Measurements from ENCODE around the gene HEG1. TPM values are rescaled to one million over a fixed set of nuclear protein-coding genes. Genes with fewer than 3 reads are reported as not detected.
A peak's percentile ranks its signal among the peaks of the same experiment; 100 is the strongest.

HEG1 gene
- total RNA-seq, 2 experiments from 2014 or later: 58.6 to 61.7 TPM

DNA sequence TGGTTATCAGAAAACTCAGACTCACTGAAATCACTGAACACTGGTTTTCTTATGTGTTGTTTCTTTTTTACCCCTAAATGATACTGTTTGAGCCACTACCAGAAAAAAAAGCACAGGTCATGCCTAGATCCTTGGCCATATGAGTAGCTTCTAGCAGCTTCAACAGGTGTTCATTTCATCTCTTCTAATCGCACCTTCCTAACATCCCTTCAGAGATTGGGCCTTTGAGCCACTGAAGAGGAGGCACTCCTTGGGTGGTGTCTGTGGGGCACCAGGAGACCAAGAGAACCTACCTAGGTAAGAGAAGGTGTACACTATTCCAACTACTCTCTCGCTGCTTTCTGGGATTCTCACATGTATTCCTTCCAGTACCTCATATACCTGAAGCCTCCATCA is 2.5 kb downstream of the HEG1 start:
- ATAC-seq (no peak), DNase-seq (no peak)
- Mint-ChIP-seq H3K4me1 (ENCODE audit: low read depth) (peaks cover 76% of the 10 kb centered on the region), H3K27me3 (ENCODE audit: low read depth) (peaks cover 2% of the 10 kb centered on the region), H3K9me3 (ENCODE audit: insufficient read depth) (no peaks in the 10 kb centered on the region), H3K27ac (peak overlapping the region; percentile 84), H3K4me3 (peak overlapping the region; percentile 92), H3K36me3 (ENCODE audit: low read depth) (peaks cover 42% of the 10 kb centered on the region)
- ChIA-PET POLR2A (interaction anchor here (0.6 to 2.2 kb wide), 4 partner anchors 29 to 272 kb away, joined by 3 to 7 read pairs (median 4); no protein-coding TSS in a partner anchor), CTCF (interaction anchor here (1.1 to 3.1 kb wide), 8 partner anchors 11 to 323 kb away, joined by 3 to 16 read pairs (median 4); no protein-coding TSS in a partner anchor)

DNA sequence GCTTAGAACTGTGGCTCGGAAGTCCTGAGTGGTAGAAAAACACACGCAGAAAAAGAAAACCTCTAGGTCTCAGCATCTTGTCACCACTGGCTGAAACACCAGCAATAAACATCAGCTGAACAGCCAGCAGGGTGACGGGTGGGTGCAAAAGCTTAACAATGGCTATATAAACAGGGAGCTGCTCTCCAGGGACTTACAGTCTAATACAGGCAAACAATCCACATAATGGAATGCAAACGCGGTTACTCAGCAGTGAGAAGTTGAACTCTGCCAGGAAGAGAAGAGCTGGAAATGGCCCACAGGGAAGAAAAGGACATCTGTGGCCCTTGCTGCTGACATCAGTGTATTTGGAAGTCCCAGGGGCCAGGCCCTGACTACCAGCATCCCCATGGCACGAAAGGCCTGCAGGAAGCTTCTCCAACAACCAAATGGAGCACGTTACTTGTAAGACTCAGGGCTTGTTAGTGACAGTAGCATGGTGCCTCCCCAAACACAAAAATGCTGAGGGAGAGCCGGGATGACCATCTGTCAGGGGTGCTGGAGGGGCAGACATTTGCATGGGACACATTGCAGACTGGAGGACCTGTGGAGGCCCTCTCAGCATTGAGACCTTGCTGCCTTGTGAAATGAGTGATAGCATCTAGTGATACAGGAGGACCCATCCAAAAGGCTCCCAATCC is 3.0 kb downstream of the HEG1 start:
- peak overlapping the region; percentile 84 for H3K27ac Mint-ChIP-seq
- no peak for DNase-seq
- ATAC-seq: no peak
- peaks cover 74% of the 10 kb centered on the region for H3K4me1 Mint-ChIP-seq (ENCODE audit: low read depth)
- ChIA-PET POLR2A (interaction anchor here (0.6 to 2.2 kb wide), 5 partner anchors 28 to 272 kb away, joined by 3 to 7 read pairs (median 4); no protein-coding TSS in a partner anchor), CTCF (interaction anchor here (0.9 to 3.1 kb wide), 12 partner anchors 12 to 149 kb away, joined by 3 to 16 read pairs (median 4); no protein-coding TSS in a partner anchor)
- H3K36me3 Mint-ChIP-seq (ENCODE audit: low read depth): peaks cover 46% of the 10 kb centered on the region
- H3K9me3 Mint-ChIP-seq (ENCODE audit: insufficient read depth): no peaks in the 10 kb centered on the region
- H3K27me3 Mint-ChIP-seq (ENCODE audit: low read depth): peaks cover under 1% of the 10 kb centered on the region
- H3K4me3 Mint-ChIP-seq: peak overlapping the region; percentile 92

DNA sequence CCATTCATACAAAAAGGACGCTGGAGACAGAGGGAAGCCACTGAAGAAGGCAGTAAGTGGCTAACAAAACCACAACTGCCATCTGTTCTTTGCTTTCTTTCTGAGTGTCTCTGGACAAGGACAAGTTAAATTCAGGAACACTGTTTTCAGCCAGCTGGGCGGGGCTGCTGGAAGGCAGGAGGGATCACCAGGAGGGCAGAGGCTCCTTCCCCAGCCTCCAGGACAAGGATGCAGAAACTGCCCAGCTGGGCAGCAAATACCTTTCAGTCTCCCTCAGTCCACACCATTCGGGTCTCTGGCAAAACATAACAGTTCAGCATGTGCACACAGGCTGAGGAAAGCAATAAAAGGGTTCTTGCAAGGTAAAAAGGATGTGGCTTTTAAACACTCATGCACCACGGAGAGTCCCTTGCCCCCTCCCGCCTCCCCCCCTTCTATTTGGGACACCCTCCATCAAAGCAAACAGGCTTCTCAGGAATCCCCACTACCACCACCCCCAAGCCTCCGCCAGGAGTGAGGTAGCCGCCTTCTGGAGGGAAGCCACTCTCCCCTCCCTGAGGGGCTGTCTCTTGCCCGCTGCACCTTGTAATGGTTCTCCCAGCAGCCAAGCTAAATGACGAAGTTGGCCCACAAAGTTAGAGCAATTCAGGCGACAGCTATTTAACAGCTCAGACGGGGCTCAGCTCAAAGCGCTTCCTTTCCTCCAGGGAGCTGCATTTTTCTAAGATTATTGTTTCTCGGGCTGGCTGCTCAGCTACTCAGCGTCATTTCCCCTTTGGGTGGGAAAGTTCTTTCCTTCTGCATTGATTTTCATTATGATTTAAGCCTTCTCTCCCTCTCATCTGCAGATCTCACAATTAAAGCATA is 3.8 kb downstream of the HEG1 start:
- peaks cover 74% of the 10 kb centered on the region for H3K4me1 Mint-ChIP-seq (ENCODE audit: low read depth)
- H3K4me3 Mint-ChIP-seq: peak overlapping the region; percentile 92
- H3K27ac Mint-ChIP-seq: peak overlapping the region; percentile 84
- DNase-seq (peak; percentile 76), ATAC-seq (peak; percentile 48)
- ChIA-PET CTCF (interaction anchor here (0.9 to 3.1 kb wide), 11 partner anchors 12 to 150 kb away, joined by 3 to 16 read pairs (median 5); no protein-coding TSS in a partner anchor), POLR2A (interaction anchor here (1.2 to 2.2 kb wide), 4 partner anchors 27 to 74 kb away, joined by 3 to 7 read pairs (median 5); no protein-coding TSS in a partner anchor)
- H3K27me3 Mint-ChIP-seq (ENCODE audit: low read depth): no peaks in the 10 kb centered on the region
- no peaks in the 10 kb centered on the region for H3K9me3 Mint-ChIP-seq (ENCODE audit: insufficient read depth)
- H3K36me3 Mint-ChIP-seq (ENCODE audit: low read depth): peaks cover 53% of the 10 kb centered on the region

DNA sequence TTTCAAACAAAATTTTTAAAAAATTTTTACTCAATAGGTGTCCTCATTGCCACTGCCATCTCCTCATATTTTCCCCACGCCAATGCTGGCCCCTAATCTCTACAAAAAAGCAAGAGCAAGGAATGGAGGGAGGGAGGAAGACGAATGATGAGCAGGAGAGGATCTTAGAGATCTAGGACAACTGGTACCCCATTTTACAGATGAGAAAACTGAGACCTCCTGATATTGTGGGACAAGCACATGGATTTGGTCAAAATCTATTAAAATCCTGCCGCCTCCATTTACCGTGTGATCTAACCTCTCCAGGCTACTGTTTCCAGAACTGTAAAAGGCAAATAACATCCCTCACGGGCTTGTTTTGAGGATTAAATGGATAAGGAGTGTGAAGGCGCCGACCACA is 4.6 kb downstream of the HEG1 start:
- no peaks in the 10 kb centered on the region for H3K9me3 Mint-ChIP-seq (ENCODE audit: insufficient read depth)
- no peak for DNase-seq
- H3K4me1 Mint-ChIP-seq (ENCODE audit: low read depth): peaks cover 67% of the 10 kb centered on the region
- ChIA-PET CTCF (interaction anchor here (1.8 to 3.1 kb wide), 4 partner anchors 13 to 151 kb away, joined by 5 to 16 read pairs (median 6); no protein-coding TSS in a partner anchor), POLR2A (interaction anchor here (1.4 to 2.2 kb wide), 2 partner anchors 26 to 70 kb away, joined by 6 to 7 read pairs; no protein-coding TSS in a partner anchor)
- no peak for ATAC-seq
- peak overlapping the region; percentile 92 for H3K4me3 Mint-ChIP-seq
- H3K27me3 Mint-ChIP-seq (ENCODE audit: low read depth): no peaks in the 10 kb centered on the region
- peak overlapping the region; percentile 84 for H3K27ac Mint-ChIP-seq
- peaks cover 55% of the 10 kb centered on the region for H3K36me3 Mint-ChIP-seq (ENCODE audit: low read depth)

DNA sequence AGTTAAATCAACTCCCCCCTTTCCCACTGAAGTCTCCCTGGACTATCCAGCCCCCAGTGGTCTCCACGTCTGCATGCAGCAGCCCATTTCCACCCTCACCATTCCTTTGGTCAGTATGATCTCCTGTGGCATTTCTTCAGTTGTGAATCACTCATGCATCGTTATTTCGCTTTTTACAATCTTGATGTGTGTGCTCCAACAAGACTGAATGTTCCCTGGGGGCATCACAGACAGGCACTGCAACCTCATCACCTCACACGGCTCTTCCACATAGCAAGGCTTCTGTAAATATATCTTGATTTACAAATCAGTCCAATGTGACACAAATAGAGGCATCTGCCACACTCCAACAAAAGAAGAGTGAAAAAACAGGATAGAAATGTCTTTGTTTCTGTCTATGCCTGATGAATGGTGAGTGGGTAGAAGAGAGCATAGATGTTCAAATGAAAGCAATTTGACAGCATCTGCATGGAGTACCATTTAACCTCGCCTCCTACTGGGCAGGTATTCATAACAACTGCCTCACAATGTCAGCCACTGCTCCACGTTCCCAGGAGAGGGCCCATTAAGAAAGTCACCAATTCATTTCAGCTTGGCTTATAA is 5.2 kb downstream of the HEG1 start:
- POLR2A ChIA-PET: no interaction called here
- Mint-ChIP-seq H3K27ac (peak overlapping the region; percentile 8), H3K4me1 (ENCODE audit: low read depth) (peaks cover 65% of the 10 kb centered on the region), H3K27me3 (ENCODE audit: low read depth) (no peaks in the 10 kb centered on the region), H3K9me3 (ENCODE audit: insufficient read depth) (no peaks in the 10 kb centered on the region), H3K36me3 (ENCODE audit: low read depth) (peaks cover 55% of the 10 kb centered on the region), H3K4me3 (peak overlapping the region; percentile 92)
- no peak for ATAC-seq
- CTCF ChIA-PET: interaction anchor here (2.3 to 2.4 kb wide), 2 partner anchors 56 to 152 kb away, joined by 5 to 7 read pairs; no protein-coding TSS in a partner anchor
- DNase-seq: no peak

DNA sequence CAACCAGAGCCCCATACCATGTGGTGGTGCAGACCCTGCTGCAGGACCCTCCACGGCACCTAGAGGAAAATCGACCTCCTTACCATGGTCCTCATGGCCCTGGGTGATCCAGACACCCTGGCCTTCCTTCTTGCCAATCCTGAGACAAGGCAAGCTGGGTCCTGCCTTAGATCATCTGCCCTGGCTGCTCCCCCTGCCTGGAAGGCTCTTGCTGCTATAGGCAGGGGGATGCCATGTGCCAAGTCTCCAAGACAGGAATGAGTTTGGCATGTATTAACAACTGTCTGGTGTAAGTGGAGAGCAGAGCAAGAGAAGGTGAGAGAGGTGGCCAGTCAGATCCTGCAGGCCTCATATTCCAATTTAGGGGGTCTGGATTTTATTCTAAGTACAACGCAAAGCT is 7.5 kb downstream of the HEG1 start:
- H3K4me3 Mint-ChIP-seq: no peak overlapping the region
- DNase-seq (no peak), ATAC-seq (no peak)
- no peaks in the 10 kb centered on the region for H3K9me3 Mint-ChIP-seq (ENCODE audit: insufficient read depth)
- peaks cover 44% of the 10 kb centered on the region for H3K36me3 Mint-ChIP-seq (ENCODE audit: low read depth)
- H3K4me1 Mint-ChIP-seq (ENCODE audit: low read depth): peaks cover 53% of the 10 kb centered on the region
- peak overlapping the region; percentile 13 for H3K27ac Mint-ChIP-seq
- ChIA-PET CTCF (interaction anchor here (0.6 kb wide), 1 partner anchor 537 kb away, joined by 4 read pairs; no protein-coding TSS in a partner anchor), POLR2A (no interaction called here)
- H3K27me3 Mint-ChIP-seq (ENCODE audit: low read depth): no peaks in the 10 kb centered on the region

DNA sequence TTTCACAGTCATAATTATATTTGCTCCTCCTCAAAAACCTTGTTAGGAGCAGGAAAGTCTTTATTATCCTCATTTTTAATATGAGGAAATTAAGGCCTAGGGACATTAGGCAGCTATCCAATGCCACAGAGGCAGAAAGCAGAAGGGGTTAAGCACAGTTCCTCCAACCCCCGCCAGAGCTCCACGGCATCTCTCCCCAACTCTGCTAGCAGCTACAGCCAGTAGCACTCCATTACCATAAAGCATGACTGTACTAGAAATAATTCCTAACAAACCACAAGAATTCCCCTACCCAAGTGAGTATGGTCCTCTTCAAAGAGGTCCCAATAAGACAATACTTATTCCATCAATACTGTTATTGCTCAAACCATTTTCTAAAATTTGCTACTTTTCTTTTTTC is 9.8 kb downstream of the HEG1 start:
- Mint-ChIP-seq H3K27ac (no peak overlapping the region), H3K4me3 (no peak overlapping the region), H3K36me3 (ENCODE audit: low read depth) (peaks cover 56% of the 10 kb centered on the region), H3K4me1 (ENCODE audit: low read depth) (peaks cover 36% of the 10 kb centered on the region), H3K9me3 (ENCODE audit: insufficient read depth) (no peaks in the 10 kb centered on the region), H3K27me3 (ENCODE audit: low read depth) (no peaks in the 10 kb centered on the region)
- POLR2A ChIA-PET: no interaction called here
- DNase-seq (no peak), ATAC-seq (no peak)
- CTCF ChIA-PET: no interaction called here

DNA sequence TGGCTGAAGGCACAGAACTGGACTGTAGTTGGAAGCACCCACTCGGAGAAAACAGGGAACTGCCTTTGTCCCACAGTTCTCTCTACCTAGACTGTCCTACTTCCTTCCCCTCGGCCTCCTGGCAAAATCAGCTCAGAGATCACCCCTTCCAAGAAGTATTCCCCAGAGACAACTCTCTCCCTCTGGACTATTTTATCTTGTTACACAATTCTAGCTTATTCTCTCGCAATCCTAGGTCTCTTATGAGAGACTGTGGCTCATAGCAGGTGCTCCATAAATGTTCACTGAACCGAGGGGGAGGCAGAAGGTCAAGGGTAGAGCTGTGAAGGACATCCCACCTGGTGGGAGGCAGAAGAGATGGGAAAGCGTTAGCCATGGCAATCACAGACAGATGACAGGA is 10.6 kb downstream of the HEG1 start:
- ATAC-seq (no peak), DNase-seq (no peak)
- ChIA-PET CTCF (no interaction called here), POLR2A (no interaction called here)
- Mint-ChIP-seq H3K27ac (no peak overlapping the region), H3K36me3 (ENCODE audit: low read depth) (peaks cover 57% of the 10 kb centered on the region), H3K27me3 (ENCODE audit: low read depth) (no peaks in the 10 kb centered on the region), H3K4me1 (ENCODE audit: low read depth) (peaks cover 29% of the 10 kb centered on the region), H3K4me3 (no peak overlapping the region), H3K9me3 (ENCODE audit: insufficient read depth) (no peaks in the 10 kb centered on the region)

DNA sequence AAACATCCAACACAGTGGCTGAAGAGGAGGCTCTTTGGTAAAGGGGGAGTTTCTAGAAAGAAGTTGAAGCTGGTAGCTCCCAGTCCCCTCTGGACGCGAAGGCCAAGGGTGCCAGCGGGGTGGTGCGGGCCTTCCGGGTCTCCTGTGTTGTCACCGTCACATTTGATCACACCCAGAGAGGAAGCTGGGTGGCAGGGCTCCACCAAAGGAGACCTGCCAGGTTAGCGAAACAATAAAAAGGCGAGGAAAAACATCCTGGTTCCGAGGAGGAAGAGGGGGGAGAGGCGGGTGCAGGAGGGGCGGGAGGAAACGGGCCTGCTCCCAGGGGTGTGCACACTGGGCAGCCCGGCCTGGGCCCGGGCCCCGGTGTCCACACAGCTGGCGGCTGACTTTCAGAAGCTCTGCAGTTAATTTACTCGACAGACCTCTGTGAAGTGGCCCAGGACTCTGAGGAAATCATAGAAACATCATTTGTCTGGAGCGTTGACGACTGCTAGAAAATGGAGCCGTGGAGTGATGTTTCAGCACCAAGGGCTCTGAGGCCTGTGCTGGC is 12.1 kb downstream of the HEG1 start:
- no peak for DNase-seq
- Mint-ChIP-seq H3K9me3 (ENCODE audit: insufficient read depth) (peaks cover 1% of the 10 kb centered on the region), H3K27me3 (ENCODE audit: low read depth) (no peaks in the 10 kb centered on the region), H3K27ac (no peak overlapping the region), H3K4me3 (no peak overlapping the region), H3K4me1 (ENCODE audit: low read depth) (peaks cover 18% of the 10 kb centered on the region), H3K36me3 (ENCODE audit: low read depth) (peaks cover 57% of the 10 kb centered on the region)
- ChIA-PET CTCF (no interaction called here), POLR2A (no interaction called here)
- no peak for ATAC-seq

DNA sequence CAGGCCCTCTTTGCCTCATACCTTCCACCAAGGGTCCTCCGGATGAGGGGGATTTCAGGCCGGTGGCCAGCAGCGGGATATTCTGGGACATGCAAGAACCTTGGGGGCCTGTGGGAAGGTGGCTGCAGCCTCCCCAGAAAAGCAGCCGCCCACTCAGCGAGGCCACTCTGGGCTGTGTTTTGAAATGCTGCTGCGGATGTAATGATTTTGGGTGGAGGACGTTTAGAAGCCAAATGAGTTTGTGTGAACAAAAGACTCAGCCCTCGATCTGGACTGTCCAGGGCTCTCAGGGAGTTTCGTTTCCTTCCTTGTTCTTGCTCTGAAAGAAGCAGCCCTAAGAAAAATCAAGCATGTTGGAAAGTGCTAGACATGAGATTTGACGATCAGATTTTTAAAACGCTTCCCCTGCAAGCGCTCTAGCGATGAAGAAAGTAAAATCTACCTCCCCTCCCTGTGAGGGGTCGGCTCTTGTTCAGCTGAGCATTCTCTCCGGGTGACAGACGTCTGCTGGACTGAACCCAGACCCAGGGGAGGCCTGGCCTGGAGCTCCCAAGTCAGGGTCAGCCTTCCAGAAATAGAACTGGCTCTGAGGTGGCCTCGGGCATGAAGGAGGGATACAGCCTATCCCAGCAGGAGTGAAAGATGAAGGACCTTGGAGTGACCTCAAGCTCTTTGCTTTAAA is 12.9 kb downstream of the HEG1 start:
- Mint-ChIP-seq H3K9me3 (ENCODE audit: insufficient read depth) (peaks cover 7% of the 10 kb centered on the region), H3K4me1 (ENCODE audit: low read depth) (peaks cover 20% of the 10 kb centered on the region), H3K27ac (no peak overlapping the region), H3K4me3 (no peak overlapping the region), H3K27me3 (ENCODE audit: low read depth) (no peaks in the 10 kb centered on the region), H3K36me3 (ENCODE audit: low read depth) (peaks cover 59% of the 10 kb centered on the region)
- ATAC-seq (no peak), DNase-seq (no peak)
- CTCF ChIA-PET: no interaction called here
- POLR2A ChIA-PET: no interaction called here

Measured in activated CD8-positive, alpha-beta T cell treated with anti-CD3 and anti-CD28 coated beads, Interleukin-2, amount 10 ng/mL, durations not matched to agents 7 days and 5 days (primary cell).